ENCODE measurements around the gene TMEM196.

TMEM196 gene

GRCh38 chr7:19674266-19674960, 99.0 kb downstream of the TMEM196 start:
- Histone ChIP-seq H3K9me2 (replicated peaks; ENCODE audit: insufficient read depth, low read length) (no peaks in the 10 kb centered on the region), H3K79me2 (ENCODE audit: low read length) (no peaks in the 10 kb centered on the region), H3K27ac (ENCODE audit: low read length) (no peak overlapping the region), H3K27me3 (replicated peaks; ENCODE audit: insufficient read depth, low read length) (no peaks in the 10 kb centered on the region), H3K9me3 (replicated peaks; ENCODE audit: insufficient read depth, low read length) (no peaks in the 10 kb centered on the region), H2AFZ (ENCODE audit: low read length) (no peak overlapping the region), H3K4me1 (ENCODE audit: low read length) (peaks cover 6% of the 10 kb centered on the region), H3K4me2 (ENCODE audit: low read depth, low read length) (no peak overlapping the region), H3K9ac (ENCODE audit: low read length) (no peak overlapping the region), H3K36me3 (replicated peaks; ENCODE audit: insufficient read depth, low read length) (no peaks in the 10 kb centered on the region), H3K4me3 (ENCODE audit: low read length) (no peak overlapping the region), H4K20me1 (ENCODE audit: insufficient read depth, low read length) (no peaks in the 10 kb centered on the region), H3F3A (ENCODE audit: insufficient read depth, low read length) (0 out of 2 replicates have a peak, but pooled peaks cover 2% of the 10 kb centered on the region)
- TF ChIP-seq EZH2 (optimal IDR thresholded peaks at IDR 0.05; ENCODE audit: low read depth, low read length) = no peak
- TF ChIP-seq, protein P1, sequence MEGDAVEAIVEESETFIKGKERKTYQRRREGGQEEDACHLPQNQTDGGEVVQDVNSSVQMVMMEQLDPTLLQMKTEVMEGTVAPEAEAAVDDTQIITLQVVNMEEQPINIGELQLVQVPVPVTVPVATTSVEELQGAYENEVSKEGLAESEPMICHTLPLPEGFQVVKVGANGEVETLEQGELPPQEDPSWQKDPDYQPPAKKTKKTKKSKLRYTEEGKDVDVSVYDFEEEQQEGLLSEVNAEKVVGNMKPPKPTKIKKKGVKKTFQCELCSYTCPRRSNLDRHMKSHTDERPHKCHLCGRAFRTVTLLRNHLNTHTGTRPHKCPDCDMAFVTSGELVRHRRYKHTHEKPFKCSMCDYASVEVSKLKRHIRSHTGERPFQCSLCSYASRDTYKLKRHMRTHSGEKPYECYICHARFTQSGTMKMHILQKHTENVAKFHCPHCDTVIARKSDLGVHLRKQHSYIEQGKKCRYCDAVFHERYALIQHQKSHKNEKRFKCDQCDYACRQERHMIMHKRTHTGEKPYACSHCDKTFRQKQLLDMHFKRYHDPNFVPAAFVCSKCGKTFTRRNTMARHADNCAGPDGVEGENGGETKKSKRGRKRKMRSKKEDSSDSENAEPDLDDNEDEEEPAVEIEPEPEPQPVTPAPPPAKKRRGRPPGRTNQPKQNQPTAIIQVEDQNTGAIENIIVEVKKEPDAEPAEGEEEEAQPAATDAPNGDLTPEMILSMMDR (IDR thresholded peaks at IDR 0.05; ENCODE audit: low read length) = no peak
- TF ChIP-seq EZH2phosphoT487 (IDR thresholded peaks at IDR 0.05; ENCODE audit: low read length) = no peak
- DNase-seq = no peak

DNA sequence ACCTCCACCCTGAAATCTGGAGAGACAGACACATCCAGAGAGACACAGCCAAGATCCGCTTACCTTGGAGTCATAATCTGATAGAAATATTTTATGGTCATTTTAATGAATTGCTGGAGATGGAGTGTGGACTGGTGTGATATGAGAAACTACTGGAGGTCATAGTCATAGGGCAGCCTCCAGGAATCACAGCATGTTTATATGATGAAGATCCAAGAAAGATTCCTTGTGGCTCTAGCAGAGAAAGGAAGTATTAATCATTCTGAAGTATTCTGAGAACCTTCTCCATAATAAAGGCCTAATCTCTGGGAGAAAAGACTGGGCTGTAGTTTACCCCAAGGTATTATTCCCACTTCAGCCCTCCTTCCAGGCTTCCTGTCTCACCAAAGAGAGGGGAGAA, 102.6 kb downstream of the TMEM196 start:
- no peak overlapping the region for H2AFZ ChIP-seq (ENCODE audit: low read length)
- no peaks in the 10 kb centered on the region for H3K9me3 ChIP-seq (replicated peaks; ENCODE audit: insufficient read depth, low read length)
- H3K9ac ChIP-seq (ENCODE audit: low read length) = no peak overlapping the region
- H3K4me1 ChIP-seq (ENCODE audit: low read length) = no peaks in the 10 kb centered on the region
- H3K27me3 ChIP-seq (replicated peaks; ENCODE audit: insufficient read depth, low read length) = no peaks in the 10 kb centered on the region
- no peak overlapping the region for H3K4me3 ChIP-seq (ENCODE audit: low read length)
- DNase-seq = no peak
- no peak overlapping the region for H3K4me2 ChIP-seq (ENCODE audit: low read depth, low read length)
- H3F3A ChIP-seq (ENCODE audit: insufficient read depth, low read length) = no peaks in the 10 kb centered on the region
- no peaks in the 10 kb centered on the region for H3K79me2 ChIP-seq (ENCODE audit: low read length)
- no peaks in the 10 kb centered on the region for H4K20me1 ChIP-seq (ENCODE audit: insufficient read depth, low read length)
- H3K36me3 ChIP-seq (replicated peaks; ENCODE audit: insufficient read depth, low read length) = no peaks in the 10 kb centered on the region
- TF ChIP-seq, protein P1 (IDR thresholded peaks at IDR 0.05; ENCODE audit: low read length) = no peak
- TF ChIP-seq EZH2 (optimal IDR thresholded peaks at IDR 0.05; ENCODE audit: low read depth, low read length) = no peak
- TF ChIP-seq EZH2phosphoT487 (IDR thresholded peaks at IDR 0.05; ENCODE audit: low read length) = no peak
- no peaks in the 10 kb centered on the region for H3K9me2 ChIP-seq (replicated peaks; ENCODE audit: insufficient read depth, low read length)
- no peak overlapping the region for H3K27ac ChIP-seq (ENCODE audit: low read length)

All from MM.1S (cell line).